ENCODE measurements around the gene SLC11A1.

Gene SLC11A1

GRCh38 chr2:218345491-218346236, 36.4 kb upstream of the SLC11A1 start (continued):
- TF ChIP-seq ZBTB11 (tag by site-specific recombination; conservative IDR thresholded peaks at IDR 0.05; ENCODE audit: low read depth) = no peak
- TF ChIP-seq KLF7 (tag by site-specific recombination; IDR thresholded peaks at IDR 0.05; ENCODE audit: borderline replicate concordance) = no peak
- TF ChIP-seq PATZ1 (tag by site-specific recombination; IDR thresholded peaks at IDR 0.05) = peak; percentile 44

DNA sequence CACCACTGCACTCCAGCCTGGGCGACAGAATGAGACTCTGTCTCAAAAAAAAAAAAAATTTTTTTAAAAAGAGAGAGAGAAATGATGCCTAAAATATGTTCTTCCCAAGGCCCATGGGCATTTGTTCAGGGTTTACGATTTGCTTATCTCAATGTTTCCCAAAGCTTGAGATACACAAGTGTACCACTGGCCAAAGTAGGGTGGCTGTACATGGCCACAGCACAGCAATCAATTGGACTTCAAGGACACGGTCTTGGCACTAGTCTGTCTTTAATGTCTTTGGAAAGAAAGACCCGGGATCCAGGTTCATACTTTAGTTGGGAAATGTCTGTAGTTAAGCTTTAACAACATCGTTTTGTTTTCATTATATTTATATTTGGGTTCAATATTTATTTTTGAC, 34.9 kb upstream of the SLC11A1 start:
- TF ChIP-seq ZBTB6 (tag by site-specific recombination; IDR thresholded peaks at IDR 0.05) (no peak), ZNF211 (tag by site-specific recombination; IDR thresholded peaks at IDR 0.05; ENCODE audit: low read depth) (no peak), ZNF514 (tag by site-specific recombination; IDR thresholded peaks at IDR 0.05) (no peak), ZNF248 (tag by site-specific recombination; IDR thresholded peaks at IDR 0.05) (no peak), ZNF112 (tag by site-specific recombination; IDR thresholded peaks at IDR 0.05) (no peak), ZSCAN16 (tag by site-specific recombination; IDR thresholded peaks at IDR 0.05) (no peak), ZNF280C (tag by site-specific recombination; IDR thresholded peaks at IDR 0.05) (no peak), ZSCAN5A (tag by site-specific recombination; IDR thresholded peaks at IDR 0.05) (no peak), ZNF239 (tag by site-specific recombination; IDR thresholded peaks at IDR 0.05) (no peak), ZNF558 (tag by site-specific recombination; IDR thresholded peaks at IDR 0.05) (no peak), ZNF133 (tag by site-specific recombination; IDR thresholded peaks at IDR 0.05) (no peak), ZIC2 (tag by site-specific recombination; IDR thresholded peaks at IDR 0.05) (no peak), ZNF660 (tag by site-specific recombination; IDR thresholded peaks at IDR 0.05) (no peak)
- TF ChIP-seq, protein P1, sequence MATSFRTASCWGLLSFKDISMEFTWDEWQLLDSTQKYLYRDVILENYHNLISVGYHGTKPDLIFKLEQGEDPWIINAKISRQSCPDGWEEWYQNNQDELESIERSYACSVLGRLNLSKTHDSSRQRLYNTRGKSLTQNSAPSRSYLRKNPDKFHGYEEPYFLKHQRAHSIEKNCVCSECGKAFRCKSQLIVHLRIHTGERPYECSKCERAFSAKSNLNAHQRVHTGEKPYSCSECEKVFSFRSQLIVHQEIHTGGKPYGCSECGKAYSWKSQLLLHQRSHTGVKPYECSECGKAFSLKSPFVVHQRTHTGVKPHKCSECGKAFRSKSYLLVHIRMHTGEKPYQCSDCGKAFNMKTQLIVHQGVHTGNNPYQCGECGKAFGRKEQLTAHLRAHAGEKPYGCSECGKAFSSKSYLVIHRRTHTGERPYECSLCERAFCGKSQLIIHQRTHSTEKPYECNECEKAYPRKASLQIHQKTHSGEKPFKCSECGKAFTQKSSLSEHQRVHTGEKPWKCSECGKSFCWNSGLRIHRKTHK (tag by site-specific recombination; IDR thresholded peaks at IDR 0.05) = no peak
- ChIA-PET POLR2A (no interaction called here), CTCF (interaction anchor here (0.7 to 1.7 kb wide), 3 partner anchors 9 to 48 kb away, joined by 3 to 4 read pairs (median 3); partner anchors contain the start of gene CATIP)
- no peak overlapping the region for H3K27ac ChIP-seq (ENCODE audit: extremely low read depth, low read depth, low read length)
- H3K4me3 ChIP-seq (ENCODE audit: low read depth, low read length) = no peak overlapping the region
- H3K4me1 ChIP-seq (ENCODE audit: control insufficient read depth, insufficient read depth, low read length) = peaks cover 6% of the 10 kb centered on the region
- no peaks in the 10 kb centered on the region for H3K36me3 ChIP-seq (ENCODE audit: control insufficient read depth in 2 of 2, insufficient read depth in 1 of 2, low read length in 2 of 2)
- no peaks in the 10 kb centered on the region for H3K9me3 ChIP-seq (ENCODE audit: control insufficient read depth, insufficient read depth, low read depth, low read length)
